GM18526 (cell line): ENCODE results near the gene ANKRD10.

ENCODE experiments used
- POLR2A ChIP-seq: IDR thresholded peaks from 3 replicates; pipeline ENCODE4 v1.6.1; 2011; ENCODE audit not compliant: insufficient read length; ENCODE audit errors: extremely low read depth

ANKRD10 gene

GRCh38 chr13:110897521-110897920 lies 17.3 kb downstream of the ANKRD10 start:
- TF ChIP-seq POLR2A = no peak

GRCh38 chr13:110897014-110897413 lies 17.9 kb downstream of the ANKRD10 start:
- TF ChIP-seq POLR2A = no peak

DNA sequence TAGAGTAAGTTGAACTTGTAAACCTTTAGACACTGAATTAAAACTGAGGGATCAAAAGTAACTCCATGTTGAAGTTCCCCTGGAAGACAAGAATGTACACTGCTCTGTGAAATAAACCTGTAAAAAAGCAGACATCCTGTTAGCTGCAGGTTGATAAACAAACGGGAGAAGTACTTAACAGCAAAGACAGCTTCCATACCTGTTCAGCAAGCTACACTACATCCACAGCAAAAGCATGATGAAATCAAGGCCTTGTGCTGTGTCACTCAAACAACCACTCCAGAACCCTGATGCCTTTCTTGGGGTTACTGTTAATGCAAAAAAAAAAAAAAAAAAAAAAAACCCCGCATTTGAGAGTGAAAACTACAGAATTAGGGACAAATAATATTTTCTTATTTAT lies 20.8 kb downstream of the ANKRD10 start:
- no peak for TF ChIP-seq POLR2A

GRCh38 chr13:110893571-110893970 lies 21.3 kb downstream of the ANKRD10 start:
- no peak for TF ChIP-seq POLR2A

- no peak for TF ChIP-seq POLR2A
These were observed 24.3 kb downstream of the ANKRD10 start for GRCh38 chr13:110890279-110891165.

GRCh38 chr13:110888390-110888789 lies 26.5 kb downstream of the ANKRD10 start:
- no peak for TF ChIP-seq POLR2A

DNA sequence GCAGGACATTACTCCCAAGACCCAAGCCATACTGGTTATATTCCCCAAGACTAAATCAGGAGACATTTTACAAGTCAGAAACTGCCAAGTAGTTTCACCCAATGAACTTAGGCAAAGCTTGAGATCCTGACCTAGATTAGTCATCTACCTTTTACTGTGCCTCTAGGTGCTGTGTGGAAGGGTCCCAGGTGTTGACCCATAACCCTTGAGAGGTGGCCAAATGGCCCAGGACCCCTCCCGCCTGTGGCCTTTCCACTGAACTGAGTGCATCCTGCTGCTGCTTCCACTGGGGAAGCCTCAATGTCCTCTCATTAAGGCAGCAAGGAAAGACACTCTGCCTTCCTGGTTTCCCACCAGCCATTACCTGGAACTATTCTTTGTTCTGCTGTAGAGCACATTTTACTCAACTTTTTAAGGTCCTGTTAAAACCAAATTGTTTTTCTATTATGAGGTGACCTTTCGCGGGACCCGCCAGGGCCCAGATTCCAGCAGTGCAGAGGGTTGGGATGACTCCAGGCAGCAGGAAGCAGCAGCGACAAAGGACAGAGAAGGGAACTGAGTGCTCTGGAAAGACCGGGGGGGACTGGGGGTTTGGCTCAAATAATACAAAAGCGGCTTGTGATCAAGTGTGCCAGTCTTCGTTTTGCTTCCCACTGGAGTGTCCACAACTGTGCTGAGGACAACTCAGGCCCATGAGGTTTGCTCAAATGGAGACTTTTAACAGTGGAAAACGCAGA lies 27.1 kb downstream of the ANKRD10 start:
- no peak for TF ChIP-seq POLR2A

DNA sequence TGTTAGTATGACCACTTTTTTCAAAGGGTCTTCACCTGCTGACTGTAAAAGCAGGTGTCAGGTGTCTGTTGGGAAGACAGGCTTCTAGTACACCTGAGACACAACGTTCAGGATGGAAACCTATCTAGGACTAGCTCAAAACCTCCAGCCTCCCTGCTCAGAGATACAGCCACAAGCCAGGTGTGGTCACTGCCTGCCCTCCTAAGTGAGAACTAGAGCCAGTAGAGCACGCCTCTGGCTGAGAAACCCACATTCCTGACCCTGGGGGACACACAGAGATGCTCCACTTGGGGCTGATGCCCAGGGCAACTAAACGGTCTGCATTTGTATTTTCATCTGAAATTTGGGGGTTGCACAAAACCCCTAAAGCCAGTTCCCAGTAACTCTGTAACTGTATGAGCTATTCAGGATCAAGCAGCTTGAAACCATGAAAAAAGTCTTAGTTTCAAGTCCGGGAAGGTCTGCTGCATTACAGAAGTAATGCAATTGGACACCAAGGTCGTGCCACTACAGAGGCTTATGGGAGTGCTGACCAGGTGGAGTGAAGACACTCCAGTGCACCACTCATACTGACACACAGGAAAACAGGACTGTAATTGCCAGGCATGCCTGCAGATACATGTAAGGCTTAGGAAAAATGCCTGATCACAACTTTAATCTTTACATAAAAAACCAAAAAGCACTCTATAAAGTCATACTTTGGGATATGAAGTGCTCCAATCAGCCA lies 27.8 kb downstream of the ANKRD10 start:
- TF ChIP-seq POLR2A = no peak

- no peak for TF ChIP-seq POLR2A
These were observed 28.7 kb downstream of the ANKRD10 start for GRCh38 chr13:110885966-110886869.

GRCh38 chr13:110885516-110885915 lies 29.4 kb downstream of the ANKRD10 start:
- TF ChIP-seq POLR2A = no peak

- no peak for TF ChIP-seq POLR2A
These were observed 30.4 kb downstream of the ANKRD10 start for GRCh38 chr13:110884517-110884916.

DNA sequence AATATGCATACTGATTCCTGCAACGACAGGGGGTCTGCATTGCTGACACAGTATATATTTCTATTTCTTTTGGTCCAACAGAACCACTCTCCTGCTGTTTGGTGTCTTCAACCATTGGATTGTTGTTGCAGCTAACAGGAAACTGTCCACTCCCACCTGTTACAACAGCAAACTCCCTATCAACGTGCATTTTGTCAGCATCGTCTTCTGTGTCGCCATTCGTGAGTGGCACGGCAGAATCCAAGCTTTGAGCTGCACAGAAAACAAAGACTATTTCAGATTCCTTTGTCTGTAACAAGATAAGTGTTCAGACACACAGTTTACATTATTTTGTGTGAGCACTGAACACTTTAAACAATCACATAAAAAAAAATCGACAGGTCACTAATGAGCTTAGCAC lies 31.3 kb downstream of the ANKRD10 start:
- no peak for TF ChIP-seq POLR2A

DNA sequence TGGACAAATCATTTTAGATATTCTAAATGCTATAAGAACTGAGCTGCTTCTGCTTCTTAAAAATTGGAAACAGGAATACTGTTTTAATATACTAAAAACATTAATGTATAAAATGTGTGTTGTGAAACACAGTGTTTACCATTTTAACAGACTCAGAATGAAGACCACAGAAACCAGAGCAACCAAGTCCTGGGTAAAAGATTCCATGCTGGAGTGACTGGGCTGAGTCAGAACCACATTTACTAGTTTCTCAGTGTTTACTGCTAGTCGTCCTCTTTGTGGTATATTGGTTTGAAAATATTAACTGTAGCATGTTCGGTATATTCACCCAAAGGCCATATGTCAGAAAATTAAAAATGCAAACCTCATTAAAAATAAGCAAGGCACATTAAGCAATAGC lies 31.9 kb downstream of the ANKRD10 start:
- TF ChIP-seq POLR2A = no peak

GRCh38 chr13:110881839-110882627 lies 32.8 kb downstream of the ANKRD10 start:
- no peak for TF ChIP-seq POLR2A
